Measurements from ENCODE around the gene BCHE.
"Not testable (repeated sequence)": the region's sequence is repeated elsewhere in the genome, so short reads cannot be mapped to it uniquely, and the experiment has no call there.

The BCHE gene

GRCh38 chr3:165815682-165816081 is 21.5 kb downstream of the BCHE start:
- no peak for DNase-seq

GRCh38 chr3:165814380-165814779 is 22.8 kb downstream of the BCHE start:
- no peak for DNase-seq

- DNase-seq, result not testable (repeated sequence)
Observed at GRCh38 chr3:165807937-165808336, 29.3 kb downstream of the BCHE start.

- DNase-seq, result no peak
Observed at GRCh38 chr3:165805946-165806561, 31.2 kb downstream of the BCHE start.

GRCh38 chr3:165803471-165803870 is 33.8 kb downstream of the BCHE start:
- DNase-seq, result no peak

- no peak for DNase-seq
Observed at GRCh38 chr3:165800970-165801369, 36.3 kb downstream of the BCHE start.

GRCh38 chr3:165799026-165799425 is 38.2 kb downstream of the BCHE start:
- DNase-seq, result no peak

- DNase-seq, result no peak
Observed at GRCh38 chr3:165797551-165797950, 39.7 kb downstream of the BCHE start.

GRCh38 chr3:165796701-165797100 is 40.5 kb downstream of the BCHE start:
- DNase-seq, result no peak

- DNase-seq, result no peak
Observed at GRCh38 chr3:165788531-165788930, 48.7 kb downstream of the BCHE start.

GRCh38 chr3:165786013-165786412 is 51.2 kb downstream of the BCHE start:
- no peak for DNase-seq

GRCh38 chr3:165784337-165784736 is 52.9 kb downstream of the BCHE start:
- DNase-seq, result no peak

- no peak for DNase-seq
Observed at GRCh38 chr3:165783383-165783782, 53.8 kb downstream of the BCHE start.

- DNase-seq, result no peak
Observed at GRCh38 chr3:165778891-165779290, 58.3 kb downstream of the BCHE start.

- no peak for DNase-seq
Observed at GRCh38 chr3:165778456-165778855, 58.8 kb downstream of the BCHE start.

GRCh38 chr3:165775824-165776223 is 61.4 kb downstream of the BCHE start:
- DNase-seq, result no peak

- DNase-seq, result no peak
Observed at GRCh38 chr3:165770781-165771180, 66.4 kb downstream of the BCHE start.

GRCh38 chr3:165768680-165769079 is 68.5 kb downstream of the BCHE start:
- no peak for DNase-seq

- DNase-seq, result no peak
Observed at GRCh38 chr3:165759041-165759440, 78.2 kb downstream of the BCHE start.

- no peak for DNase-seq
Observed at GRCh38 chr3:165755571-165755970, 81.7 kb downstream of the BCHE start.

GRCh38 chr3:165754219-165755007 is 82.8 kb downstream of the BCHE start:
- DNase-seq, result no peak

GRCh38 chr3:165753560-165753959 is 83.7 kb downstream of the BCHE start:
- DNase-seq, result no peak

- DNase-seq, result no peak
Observed at GRCh38 chr3:165751637-165752036, 85.6 kb downstream of the BCHE start.

- DNase-seq, result no peak
Observed at GRCh38 chr3:165749821-165750220, 87.4 kb downstream of the BCHE start.

GRCh38 chr3:165749241-165749640 is 88.0 kb downstream of the BCHE start:
- no peak for DNase-seq

Measured in T-helper 1 cell (primary cell).